Activated CD4-positive, alpha-beta T cell treated with anti-CD3 and anti-CD28 coated beads, Interleukin-2, amount 50 U/mL, for 24 hours (primary cell): ENCODE data around the gene YY1AP1.
"Not testable (repeated sequence)": the region's sequence is repeated elsewhere in the genome, so short reads cannot be mapped to it uniquely, and the experiment has no call there.

Experiments
- DNase-seq, 2 donors: peaks; one replicate each; pipeline ENCODE4 v3.0.0-alpha.2; 2020; ENCODE audit warnings: low read depth in 1 of 2, low spot score in 1 of 2

Gene YY1AP1

DNA sequence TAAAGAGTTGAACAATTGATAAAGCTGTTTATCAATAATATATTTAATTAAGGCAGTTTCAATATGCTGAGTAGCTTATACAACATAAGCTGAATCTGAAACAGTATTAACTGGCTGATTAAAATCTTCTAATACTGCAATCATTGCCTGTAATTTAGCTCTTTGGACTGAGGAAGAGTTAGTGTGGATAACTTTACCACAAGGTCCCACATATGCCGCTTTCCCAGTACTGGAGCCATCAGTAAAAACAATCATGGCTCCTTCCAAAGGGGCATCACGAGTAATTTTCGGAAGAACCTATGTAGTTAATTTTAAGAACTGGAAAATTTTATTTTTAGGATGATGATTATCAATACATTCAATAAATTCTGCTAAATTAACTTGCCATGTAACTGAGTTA is 7.0 kb upstream of the YY1AP1 start:
- no peak for DNase-seq

DNA sequence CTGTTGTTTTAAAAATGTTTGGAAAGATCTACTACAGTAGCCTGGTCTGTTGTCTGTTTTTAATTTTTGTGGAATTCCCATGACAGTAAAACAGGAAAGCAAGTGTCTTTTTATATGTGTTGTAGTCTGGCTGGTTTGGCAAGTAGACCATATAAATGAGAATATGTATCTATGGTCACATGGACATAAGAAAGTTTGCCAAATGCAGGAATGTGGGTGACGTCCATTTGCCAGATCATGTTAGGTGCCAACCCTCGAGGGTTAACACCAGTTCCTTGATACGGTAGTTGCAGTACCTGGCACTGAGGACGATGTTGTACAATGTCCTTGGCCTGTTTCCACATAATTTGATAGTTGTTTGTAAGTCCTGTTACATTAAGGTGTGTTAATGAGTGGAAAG is 6.5 kb upstream of the YY1AP1 start:
- DNase-seq = no peak

DNA sequence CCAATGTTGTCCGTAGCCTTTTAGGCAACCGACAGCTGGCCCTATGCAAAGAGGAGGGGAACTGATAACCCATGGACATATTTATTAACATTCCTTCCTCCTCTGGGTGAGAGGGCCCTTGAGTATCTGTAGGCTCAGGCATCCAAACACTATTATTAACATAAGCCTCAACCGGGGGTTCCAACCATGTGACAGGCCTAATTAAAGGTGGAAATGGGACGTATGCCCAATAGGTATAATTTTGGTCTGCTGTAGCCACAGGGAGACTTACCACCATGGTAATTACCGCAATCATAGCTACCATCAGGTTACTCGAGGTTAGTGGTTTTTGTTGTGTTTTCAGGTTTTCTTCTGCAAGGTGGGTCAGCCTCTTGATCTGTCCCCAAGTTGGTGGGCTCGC is 5.6 kb upstream of the YY1AP1 start:
- DNase-seq = no peak

DNA sequence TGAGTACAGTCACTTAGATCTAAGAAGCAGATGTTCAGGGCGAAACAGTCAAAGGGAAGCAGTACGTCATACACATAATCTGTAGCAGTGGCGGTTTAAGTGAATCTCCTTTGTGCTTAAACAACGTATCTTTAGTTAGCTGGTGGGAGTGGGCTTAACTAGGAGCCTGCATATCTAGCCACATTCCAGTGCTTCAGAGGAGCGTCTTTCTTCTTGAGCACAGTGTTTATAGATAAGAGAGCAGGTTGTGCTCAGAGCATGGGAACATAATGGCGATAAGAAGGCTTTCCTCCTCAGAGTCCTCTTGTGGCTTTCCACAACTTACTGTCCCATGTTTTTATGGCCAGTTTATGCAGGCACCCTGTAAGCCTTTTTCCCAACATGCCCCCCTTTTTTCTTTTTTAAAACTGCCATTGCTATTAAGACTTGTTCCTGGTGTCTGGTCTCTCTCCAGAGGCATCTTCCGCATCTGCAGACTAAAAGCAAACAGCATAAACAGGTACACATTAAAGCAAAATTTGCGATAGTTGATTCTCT is 3.5 kb upstream of the YY1AP1 start:
- DNase-seq = no peak

DNA sequence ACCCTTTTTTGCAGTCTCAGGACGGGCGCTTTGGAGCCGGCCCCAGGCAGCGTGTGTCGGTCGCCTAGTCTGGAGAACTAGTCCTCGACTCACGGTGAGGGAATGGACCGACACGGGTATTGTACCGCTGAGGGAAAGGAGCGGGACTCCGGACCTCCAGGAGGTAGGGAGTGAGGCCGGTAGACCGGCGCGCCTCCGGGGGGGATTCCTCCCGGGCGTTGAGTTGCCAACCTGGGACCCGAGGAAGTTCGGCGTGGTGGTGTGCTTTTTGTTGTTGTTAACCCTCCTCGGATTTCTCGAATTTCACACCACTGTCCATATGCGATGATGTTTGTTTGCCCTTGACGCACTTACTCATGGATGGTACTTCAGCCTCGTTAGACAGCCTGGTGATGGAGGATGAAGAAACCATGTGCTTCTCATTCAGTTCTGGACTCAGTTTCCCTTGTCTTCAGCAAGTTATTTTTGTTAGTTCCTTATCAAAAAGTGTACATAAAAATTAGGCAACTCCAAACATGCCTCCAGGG is 570 bp upstream of the YY1AP1 start, which contains the start of gene DAP3:
DAP3 (plus strand) TSS at position 11 of the 527 bp plus-strand sequence. CDS start 20,689 bp downstream, outside the sequence.
- not testable (repeated sequence) for DNase-seq

DNA sequence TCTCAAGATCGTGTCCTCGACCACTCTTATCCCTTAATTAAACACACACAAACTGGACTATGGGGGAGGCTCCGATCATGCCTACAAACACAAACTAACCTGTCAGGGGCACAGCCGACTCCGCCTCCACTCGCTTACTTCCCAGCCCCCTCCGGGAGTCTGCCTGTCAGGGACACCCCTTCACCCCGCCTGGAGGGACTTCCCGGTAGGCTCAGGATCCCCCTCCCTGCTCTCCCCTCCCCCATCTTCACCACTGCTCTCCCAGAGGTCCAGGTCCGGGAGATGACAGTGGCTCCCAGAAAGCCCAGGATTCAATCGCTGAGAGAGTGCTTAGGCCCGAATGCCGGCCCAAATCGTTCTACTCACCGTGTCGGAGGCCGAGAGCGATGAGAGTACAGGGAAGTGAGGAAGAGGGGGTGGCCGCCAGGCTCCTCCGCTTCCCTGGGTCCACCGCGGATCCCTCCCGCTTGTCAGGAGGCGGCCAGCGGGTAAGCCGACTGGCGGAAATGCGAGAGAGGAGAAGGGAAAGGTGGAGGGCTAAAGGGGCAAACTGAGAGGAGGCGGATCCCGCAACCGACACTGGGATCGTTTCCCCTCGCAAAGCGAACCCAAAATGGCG is 760 bp downstream of the YY1AP1 start:
- not testable (repeated sequence) for DNase-seq

GRCh38 chr1:155681776-155682175 is 6.8 kb downstream of the YY1AP1 start:
- no peak for DNase-seq

- no peak for DNase-seq
Measured at GRCh38 chr1:155680531-155680930, 8.0 kb downstream of the YY1AP1 start.

- DNase-seq = not testable (repeated sequence)
Measured at GRCh38 chr1:155678992-155679391, 9.6 kb downstream of the YY1AP1 start.

DNA sequence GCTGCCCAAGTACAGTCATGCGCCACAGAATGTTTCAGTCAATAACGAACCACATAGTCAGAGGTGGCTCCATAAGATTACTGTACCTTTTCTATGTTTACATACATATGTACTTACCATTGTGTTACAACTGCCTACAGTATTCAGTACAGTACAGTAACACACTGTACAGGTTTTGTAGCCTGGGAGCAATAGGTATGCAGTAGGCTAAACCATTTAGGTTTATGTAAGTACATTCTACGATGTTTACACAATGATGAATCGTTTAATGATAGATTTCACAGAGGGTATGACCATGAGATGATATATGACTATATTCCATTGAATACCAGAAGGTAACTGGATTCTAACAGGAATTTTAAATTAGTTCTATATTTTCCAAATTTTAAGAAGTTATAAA is 10.5 kb downstream of the YY1AP1 start:
- no peak for DNase-seq

GRCh38 chr1:155673003-155673402 is 15.6 kb downstream of the YY1AP1 start:
- DNase-seq = no peak

DNA sequence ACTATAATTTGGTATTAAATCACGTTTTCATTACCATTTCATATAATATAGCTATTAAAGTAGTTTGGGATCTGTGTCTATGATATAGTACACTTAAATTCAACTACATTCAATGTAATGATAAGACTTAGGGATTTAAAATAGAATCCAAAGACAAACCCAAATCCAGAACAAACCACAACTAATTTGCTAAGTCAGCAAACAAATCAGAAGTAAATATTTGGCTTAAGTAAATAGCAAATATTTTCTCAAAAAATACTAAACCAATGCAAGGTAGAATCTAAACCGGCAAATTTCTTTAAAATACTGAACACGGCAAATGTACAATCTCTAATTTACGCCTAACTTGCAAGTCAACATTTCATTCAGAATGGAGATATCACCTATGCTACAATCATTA is 16.8 kb downstream of the YY1AP1 start:
- no peak for DNase-seq

GRCh38 chr1:155669233-155670162 is 19.1 kb downstream of the YY1AP1 start:
- DNase-seq = no peak

DNA sequence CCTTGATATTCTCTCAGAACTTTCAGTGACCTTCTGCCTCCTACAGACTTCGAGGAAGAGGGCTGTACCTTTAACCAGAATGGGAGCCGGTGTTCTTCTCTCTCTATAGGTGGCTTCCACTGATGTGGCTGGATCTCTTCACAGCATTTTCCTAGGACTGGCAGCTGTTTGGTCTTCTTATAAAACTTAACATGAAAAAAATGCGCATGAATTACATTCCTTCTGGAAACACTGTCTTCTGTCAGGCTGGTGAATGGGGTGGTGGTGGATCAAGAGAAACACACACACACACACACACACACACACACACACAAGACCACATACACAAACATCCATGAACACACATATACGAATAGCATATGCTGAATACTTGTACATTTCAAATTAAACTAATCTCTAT is 27.3 kb downstream of the YY1AP1 start:
- DNase-seq = not testable (repeated sequence)

DNA sequence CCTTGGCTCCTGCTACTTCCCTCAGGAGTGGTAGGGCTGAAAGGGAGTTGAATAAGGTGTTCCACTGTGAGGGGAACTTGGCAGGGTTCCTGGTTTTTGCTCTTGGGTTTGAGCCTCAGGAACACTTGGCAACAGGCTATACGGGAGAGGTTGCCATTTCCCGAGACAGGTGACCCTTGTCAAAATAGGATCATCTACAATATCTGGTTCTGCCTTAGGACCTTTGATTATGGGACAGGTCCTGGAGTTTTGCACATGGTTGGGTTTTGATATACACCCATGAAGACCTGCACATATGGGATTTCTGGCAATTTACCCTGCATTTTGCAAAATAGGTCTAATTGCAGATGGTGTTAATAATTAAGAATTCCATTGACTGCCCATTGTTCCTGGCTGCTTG is 31.1 kb downstream of the YY1AP1 start:
- no peak for DNase-seq

DNA sequence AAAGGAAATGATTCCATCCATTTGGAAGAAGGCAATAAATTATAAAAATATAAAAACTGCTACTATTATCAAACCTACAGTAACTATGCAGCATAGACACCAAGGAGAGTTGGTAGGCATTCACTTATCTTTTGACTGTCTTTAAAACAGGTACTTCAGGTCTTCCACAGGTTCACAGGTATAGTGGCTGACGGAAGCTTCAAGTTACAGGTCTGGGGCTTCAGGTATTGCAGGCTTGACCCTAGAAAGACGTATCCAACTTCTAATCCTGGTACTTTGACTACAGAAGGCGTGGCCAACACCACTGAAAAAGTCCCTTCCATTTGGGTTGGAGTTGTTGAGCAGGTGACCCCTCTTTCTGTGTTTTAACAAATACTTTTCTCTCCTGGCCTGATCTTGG is 35.6 kb downstream of the YY1AP1 start:
- no peak for DNase-seq

GRCh38 chr1:155651861-155652661 is 36.5 kb downstream of the YY1AP1 start:
- no peak for DNase-seq

DNA sequence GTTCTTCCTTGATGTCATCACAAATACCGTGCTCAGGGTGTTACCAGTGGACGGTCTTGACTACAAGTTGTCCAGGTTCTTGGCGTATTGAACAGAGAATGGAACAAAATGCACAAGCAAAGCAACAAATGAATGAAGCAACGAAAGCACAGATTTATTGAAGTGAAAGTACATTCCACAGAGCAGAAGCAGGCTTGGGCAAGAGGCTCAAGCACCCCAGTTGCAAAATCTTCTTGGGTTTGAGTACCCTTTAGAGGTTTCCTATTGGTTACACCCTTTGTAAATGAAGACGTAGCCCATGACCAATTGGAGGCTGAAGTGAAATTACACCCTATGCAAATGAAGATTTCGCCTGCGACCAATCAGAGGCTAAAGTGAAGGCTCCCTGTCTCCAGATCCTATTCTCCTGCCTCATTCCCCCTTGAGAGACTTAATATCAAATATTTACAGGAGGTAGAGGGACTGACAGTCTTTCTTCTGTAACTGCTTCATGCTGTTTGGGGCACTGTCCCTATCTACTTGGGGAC is 38.3 kb downstream of the YY1AP1 start:
- DNase-seq = no peak

DNA sequence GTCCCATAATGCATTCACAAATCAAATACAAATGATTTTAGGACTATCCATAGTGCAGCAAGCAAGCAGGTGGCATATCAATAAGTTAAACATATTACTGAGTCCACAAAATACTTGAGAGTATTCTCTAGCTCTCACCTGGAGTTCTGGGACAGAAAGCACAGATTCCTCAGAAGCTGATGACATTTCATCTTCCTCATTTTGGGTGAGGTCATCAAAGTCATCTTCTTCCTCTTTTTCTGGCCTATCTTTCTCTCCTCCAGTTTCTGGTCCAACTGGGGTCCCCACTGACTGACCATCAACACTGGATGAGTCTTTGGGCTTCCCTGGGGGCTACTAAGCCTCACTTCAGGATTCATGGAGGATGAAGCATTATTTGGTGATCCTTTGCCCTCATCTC is 38.9 kb downstream of the YY1AP1 start:
- no peak for DNase-seq

DNA sequence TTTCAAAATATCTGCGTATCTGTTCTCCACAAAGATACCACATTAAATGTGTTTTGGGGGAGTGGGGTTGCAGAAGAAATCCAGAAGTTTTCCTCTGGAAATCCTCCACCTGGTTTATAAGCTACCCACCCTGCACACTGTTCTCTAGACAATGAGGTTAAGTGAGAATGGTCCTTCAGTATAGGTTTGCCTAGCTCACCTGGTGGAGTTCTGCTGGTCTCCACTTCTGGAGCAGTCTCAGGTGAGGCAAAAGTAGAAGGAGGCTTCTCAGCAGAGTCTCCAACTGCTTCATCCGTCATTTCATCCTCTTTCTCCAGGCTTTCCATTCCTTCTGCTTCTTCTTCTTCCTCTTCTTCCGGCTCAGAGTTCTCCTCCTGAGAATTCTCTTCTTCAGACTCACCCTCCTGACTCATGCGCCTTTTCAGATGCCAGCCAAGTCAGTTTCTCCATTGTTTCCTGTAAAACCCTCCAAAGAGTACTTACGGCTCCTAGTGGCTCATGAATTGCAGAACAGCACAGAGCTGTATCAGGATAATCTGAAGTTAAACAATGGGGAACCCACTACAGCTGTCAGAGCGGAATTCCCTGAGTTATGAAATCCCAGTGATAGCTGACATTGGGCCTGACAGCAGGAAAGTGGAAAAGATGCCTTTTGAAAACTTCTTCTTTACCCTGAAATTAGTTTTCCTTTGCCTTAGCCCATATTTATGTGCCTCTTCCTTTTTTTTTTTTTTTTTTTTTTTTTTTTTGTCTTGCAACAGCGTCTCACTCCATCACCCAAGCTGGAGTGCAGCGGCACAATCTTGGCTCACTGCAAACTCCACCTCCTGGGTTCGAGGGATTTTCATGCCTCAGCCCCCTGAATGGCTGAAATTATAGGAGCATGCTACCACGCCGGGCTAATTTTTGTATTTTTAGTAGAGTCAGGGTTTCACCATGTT is 40.1 kb downstream of the YY1AP1 start:
- DNase-seq = no peak
